GM12878 (cell line): ENCODE measurements around the gene SMAD9. TPM values are rescaled to one million over a fixed set of nuclear protein-coding genes. Genes with fewer than 3 reads are reported as not detected.

Source experiments
- ATF3 ChIP-seq: IDR thresholded peaks from 2 replicates; pipeline ENCODE4 v1.6.1; 2011; ENCODE audit warnings: low read depth, mild to moderate bottlenecking, low read length, moderate library complexity, borderline replicate concordance; ENCODE audit errors: extremely low read depth
- BHLHE40 ChIP-seq, 2 experiments: fragments of 450-650 bp in 1 of 2; IDR thresholded peaks; 2 replicates each; pipeline ENCODE4 v1.6.1; 2011 to 2017; ENCODE audit warnings: low read depth in 2 of 2, borderline replicate concordance in 1 of 2, improper control_type of control experiment in 1 of 2, low read length in 1 of 2, mild to moderate bottlenecking in 1 of 2
- CEBPB ChIP-seq, 2 experiments: fragments of 150-350 bp in 1 of 2; IDR thresholded peaks; 2 replicates each; pipeline ENCODE4 v1.6.1; 2012 to 2014; ENCODE audit warnings: low read depth in 2 of 2, low read length in 2 of 2, borderline replicate concordance in 1 of 2, inconsistent platforms in 1 of 2
- CHD4 ChIP-seq: fragments of 200-600 bp; sonication (generic); IDR thresholded peaks from 2 replicates; pipeline ENCODE4 v1.6.1; 2016; ENCODE audit warnings: mild to moderate bottlenecking
- CREB1 ChIP-seq: IDR thresholded peaks from 2 replicates; pipeline ENCODE4 v1.6.1; 2012; ENCODE audit warnings: low read depth, mild to moderate bottlenecking, inconsistent platforms
- GATAD2B ChIP-seq: fragments of 450-650 bp; conservative IDR thresholded peaks from 2 replicates; pipeline ENCODE4 v1.6.1; 2017; ENCODE audit warnings: low read depth, mild to moderate bottlenecking, moderate library complexity
- IKZF2 ChIP-seq, 2 experiments: fragments of 450-650 bp; IDR thresholded peaks; 2 replicates each; pipeline ENCODE4 v1.6.1; 2017; ENCODE audit warnings: mild to moderate bottlenecking in 2 of 2, moderate library complexity in 2 of 2
- IRF3 ChIP-seq: fragments of 450-650 bp; IDR thresholded peaks from 2 replicates; pipeline ENCODE4 v1.6.1; 2014; ENCODE audit warnings: mild to moderate bottlenecking
- IRF4 ChIP-seq: IDR thresholded peaks from 2 replicates; pipeline ENCODE4 v1.6.1; 2011; ENCODE audit warnings: low read depth, low read length
- MEF2B ChIP-seq: fragments of 450-650 bp; IDR thresholded peaks from 2 replicates; pipeline ENCODE4 v1.6.1; 2018; ENCODE audit warnings: mild to moderate bottlenecking, moderate library complexity; ENCODE audit not compliant: partially characterized antibody, poor library complexity, severe bottlenecking
- MXI1 ChIP-seq: fragments of 150-350 bp; IDR thresholded peaks from 2 replicates; pipeline ENCODE4 v1.6.1; 2011; ENCODE audit warnings: low read depth, mild to moderate bottlenecking, inconsistent platforms, low read length, improper control_type of control experiment
- NFYA ChIP-seq: IDR thresholded peaks from 2 replicates; pipeline ENCODE4 v1.6.1; 2011; ENCODE audit warnings: low read depth, mild to moderate bottlenecking, low read length, improper control_type of control experiment, borderline replicate concordance
- NR2C1 ChIP-seq: fragments of 450-650 bp; IDR thresholded peaks from 2 replicates; pipeline ENCODE4 v1.6.1; 2017; ENCODE audit warnings: antibody characterized with exemption, mild to moderate bottlenecking, moderate library complexity
- NR2F1 ChIP-seq: fragments of 450-650 bp; conservative IDR thresholded peaks from 2 replicates; pipeline ENCODE4 v1.6.1; 2017; ENCODE audit warnings: mild to moderate bottlenecking
- PKNOX1 ChIP-seq: fragments of 450-650 bp; IDR thresholded peaks from 2 replicates; pipeline ENCODE4 v1.6.1; 2016; ENCODE audit warnings: mild to moderate bottlenecking
- RUNX3 ChIP-seq: IDR thresholded peaks from 2 replicates; pipeline ENCODE4 v1.6.1; 2012; ENCODE audit warnings: low read length, inconsistent platforms
- TBL1XR1 ChIP-seq: IDR thresholded peaks from 2 replicates; pipeline ENCODE4 v1.6.1; 2012; ENCODE audit warnings: low read depth, low read length, improper control_type of control experiment
- TCF12 ChIP-seq: IDR thresholded peaks from 2 replicates; pipeline ENCODE4 v1.6.1; 2011; ENCODE audit warnings: low read depth, mild to moderate bottlenecking, low read length
- ZBTB40 ChIP-seq: fragments of 450-650 bp; IDR thresholded peaks from 2 replicates; pipeline ENCODE4 v1.6.1; 2016; ENCODE audit warnings: mild to moderate bottlenecking, moderate library complexity, borderline replicate concordance
- polyA plus RNA-seq, 11 experiments: library from polyadenylated mRNA; depleted of rRNA in 4 of 11; unstranded in 6 of 11; stranded (reverse) in 5 of 11; fragments of >200 nt; fragmentation: Nextera tagmentation in 4 of 11; fragmentation: Illumina TruSeq in 1 of 11; extraction: Ambion mirVana in 4 of 11; extraction: Trizol in 1 of 11; gene quantifications; 1 replicate in 1 of 11; 2 replicates in 10 of 11; pipeline versions ENCODE4 v1.2.1 to v1.2.3, GENCODE V29; 2011 to 2016; ENCODE audit warnings: inconsistent platforms in 2 of 11, missing spikeins in 2 of 11, low read depth in 1 of 11
- total RNA-seq, 4 experiments: library from RNA; depleted of rRNA in 3 of 4; stranded (reverse); fragments of >200 nt in 3 of 4; fragmentation: Illumina TruSeq in 1 of 4; extraction: Trizol in 1 of 4; gene quantifications; 2 replicates each; pipeline versions ENCODE4 v1.2.1 to v1.2.3, GENCODE V29; 2013 to 2021

The SMAD9 gene
- total and polyA plus RNA-seq, 10 of the 15 experiments (the other 5 are each of a cell fraction or from before 2014, with no cell fraction given) = 0.22 to 0.69 (median 0.42) TPM; not detected in 6

- TF ChIP-seq IRF3 (no peak), BHLHE40 (IDR thresholded peaks at IDR 0.05; ENCODE audit: borderline replicate concordance in 1 of 2, low read depth in 2 of 2, low read length in 1 of 2) (peak in 1 of 2 experiments; percentile 35; a peak in 2 of 4 replicates), CHD4 (no peak), IKZF2 (IDR thresholded peaks at IDR 0.05) (no peak), IRF4 (no peak), RUNX3 (peak; percentile 62), ZBTB40 (no peak), MEF2B (no peak), PKNOX1 (peak; percentile 69), TBL1XR1 (no peak), TCF12 (0 out of 2 replicates have a peak, but pooled peaks have one; percentile 22), MXI1 (peak; percentile 35; the same call in 1 of the 2 replicates), GATAD2B (peak; percentile 65), NR2C1 (no peak), NR2F1 (no peak; the same call in 1 of the 2 replicates), CREB1 (peak; percentile 46; the same call in 1 of the 2 replicates), CEBPB (IDR thresholded peaks at IDR 0.05; ENCODE audit: borderline replicate concordance in 1 of 2, low read depth in 2 of 2, low read length in 2 of 2) (no peak), ATF3 (no peak), NFYA (no peak)
Measured at GRCh38 chr13:36818804-36819738, 101.0 kb downstream of the SMAD9 start, which contains the start of gene RFXAP (continued).
